Testis (tissue), 2 donors: ENCODE data around the gene AFAP1.

Source experiments
- POLR2A ChIP-seq: fragments of 450-650 bp; IDR thresholded peaks from one replicate; pipeline ENCODE4 v1.6.1; 2017; ENCODE audit warnings: antibody characterized with exemption, mild to moderate bottlenecking, moderate library complexity
- TF ChIP-seq, protein P1 (sequence below), 3 experiments: fragments of 450-650 bp in 2 of 3; fragments of 200-600 bp in 1 of 3; sonication (generic) in 1 of 3; IDR thresholded peaks; one replicate each; pipeline ENCODE4 v1.5.1; 2016 to 2019; ENCODE audit warnings: antibody characterized with exemption in 3 of 3, mild to moderate bottlenecking in 2 of 3, moderate library complexity in 1 of 3

DNA sequence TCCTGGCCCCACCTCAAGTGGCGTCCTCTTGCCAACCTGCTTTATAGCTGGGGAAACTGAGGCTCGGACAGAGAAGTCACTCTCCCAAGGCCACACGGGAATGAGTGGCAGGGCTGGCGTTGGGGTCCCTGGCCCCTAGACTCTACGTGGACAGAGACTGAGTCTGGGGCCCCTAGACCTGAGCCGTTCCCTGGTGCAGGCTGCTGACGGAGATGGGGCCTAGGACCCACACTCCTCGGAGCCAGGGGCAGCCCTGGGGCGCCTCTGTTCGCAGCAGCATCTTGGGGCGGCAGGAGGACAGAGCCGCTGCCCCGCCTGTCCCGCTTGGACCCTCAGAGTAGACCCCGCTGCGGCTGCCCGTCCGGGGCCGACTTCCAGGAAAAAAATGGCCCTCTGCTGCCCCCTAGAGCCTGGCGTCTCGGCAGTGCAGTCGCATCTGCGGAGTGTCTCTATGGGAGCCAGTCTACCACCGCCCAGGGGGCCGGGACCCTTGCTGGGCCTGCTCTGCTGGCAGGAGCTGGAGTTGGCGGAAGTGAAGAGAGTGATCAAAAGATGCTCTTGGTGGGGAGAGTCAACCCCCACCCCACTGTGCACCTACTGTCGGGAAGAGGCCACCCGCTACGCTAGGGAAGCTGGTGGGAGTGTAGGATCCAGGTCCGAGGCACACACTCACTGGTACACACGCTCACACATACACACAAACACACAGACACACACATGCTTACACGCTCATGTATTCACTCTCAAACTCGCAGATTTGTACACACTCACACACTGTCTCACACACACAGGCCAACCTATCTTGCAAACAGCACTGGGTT lies 220.1 kb downstream of the AFAP1 start:
- TF ChIP-seq, protein P1, sequence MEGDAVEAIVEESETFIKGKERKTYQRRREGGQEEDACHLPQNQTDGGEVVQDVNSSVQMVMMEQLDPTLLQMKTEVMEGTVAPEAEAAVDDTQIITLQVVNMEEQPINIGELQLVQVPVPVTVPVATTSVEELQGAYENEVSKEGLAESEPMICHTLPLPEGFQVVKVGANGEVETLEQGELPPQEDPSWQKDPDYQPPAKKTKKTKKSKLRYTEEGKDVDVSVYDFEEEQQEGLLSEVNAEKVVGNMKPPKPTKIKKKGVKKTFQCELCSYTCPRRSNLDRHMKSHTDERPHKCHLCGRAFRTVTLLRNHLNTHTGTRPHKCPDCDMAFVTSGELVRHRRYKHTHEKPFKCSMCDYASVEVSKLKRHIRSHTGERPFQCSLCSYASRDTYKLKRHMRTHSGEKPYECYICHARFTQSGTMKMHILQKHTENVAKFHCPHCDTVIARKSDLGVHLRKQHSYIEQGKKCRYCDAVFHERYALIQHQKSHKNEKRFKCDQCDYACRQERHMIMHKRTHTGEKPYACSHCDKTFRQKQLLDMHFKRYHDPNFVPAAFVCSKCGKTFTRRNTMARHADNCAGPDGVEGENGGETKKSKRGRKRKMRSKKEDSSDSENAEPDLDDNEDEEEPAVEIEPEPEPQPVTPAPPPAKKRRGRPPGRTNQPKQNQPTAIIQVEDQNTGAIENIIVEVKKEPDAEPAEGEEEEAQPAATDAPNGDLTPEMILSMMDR (IDR thresholded peaks at IDR 0.05), result peak; percentile 66 to 79 (median 77)
- TF ChIP-seq POLR2A, result no peak
